RWPE1 (cell line): ENCODE results near the gene PFDN6.
A peak's percentile ranks its signal among the peaks of the same experiment; 100 is the strongest.

ENCODE experiments used
- CTCF ChIA-PET: fragments of 350-600 bp; sonication (Branson Sonifier 250); formaldehyde crosslinking; extraction: SDS; loops from one replicate; lab custom pipeline; 2021; lab: Yijun Ruan, JAX
- POLR2A ChIA-PET: fragments of 400-600 bp; formaldehyde crosslinking; extraction: SDS; loops from one replicate; lab custom pipeline; 2020; ENCODE audit warnings: antibody characterized with exemption; ENCODE audit not compliant: low non-redundant PET; lab: Yijun Ruan, JAX
- DNase-seq: peaks from one replicate; pipeline ENCODE4 v3.0.0; 2012; ENCODE audit warnings: low spot score
- H3K27ac ChIP-seq: fragments of 450-650 bp; 2 replicates; pipeline ENCODE4 v1.5.1; 2017
- CTCF ChIP-seq: fragments of 450-650 bp; conservative IDR thresholded peaks from 2 replicates; pipeline ENCODE4 v1.5.1; 2017; ENCODE audit warnings: low read depth, mild to moderate bottlenecking

The PFDN6 gene

GRCh38 chr6:33297956-33298772 lies 8.8 kb downstream of the PFDN6 start:
- DNase-seq: peak; percentile 93
- POLR2A ChIA-PET: interaction anchor here (1.1 to 3.6 kb wide), 2 partner anchors 9 to 21 kb away, joined by 4 to 14 read pairs; partner anchors contain the start of genes B3GALT4 and WDR46
- H3K27ac ChIP-seq: peak overlapping the region; percentile 98
- CTCF ChIA-PET: interaction anchor here (0.6 to 1.3 kb wide), 2 partner anchors 12 to 50 kb away, joined by 3 to 4 read pairs; no protein-coding TSS in a partner anchor
- TF ChIP-seq CTCF: no peak

GRCh38 chr6:33298773-33299236 lies 9.4 kb downstream of the PFDN6 start, which contains the start of gene RGL2:
RGL2 (minus strand) TSS chr6:33298942; CDS start chr6:33298610, 332 bp downstream.
- ChIA-PET POLR2A (interaction anchor here (3.6 kb wide), 1 partner anchor 22 kb away, joined by 14 read pairs; the partner anchor contains the start of gene B3GALT4), CTCF (interaction anchor here (0.6 to 1.7 kb wide), 8 partner anchors 10 to 22 kb away, joined by 3 to 15 read pairs (median 4); partner anchors contain the start of genes B3GALT4 and TAPBP)
- peak; percentile 47 for DNase-seq
- TF ChIP-seq CTCF: no peak
- peak within 1 kb of the TSS; percentile 98 for H3K27ac ChIP-seq

- ChIA-PET POLR2A (interaction anchor here (3.6 kb wide), 1 partner anchor 22 kb away, joined by 14 read pairs; the partner anchor contains the start of gene B3GALT4), CTCF (interaction anchor here (0.5 to 1.7 kb wide), 10 partner anchors 11 to 298 kb away, joined by 3 to 15 read pairs (median 4); partner anchors contain the start of genes B3GALT4 and TAPBP)
- peak overlapping the region; percentile 98 for H3K27ac ChIP-seq
- DNase-seq: peak; percentile 82
- TF ChIP-seq CTCF: peak; percentile 84
Observed at GRCh38 chr6:33299237-33299944, 10.0 kb downstream of the PFDN6 start.

- H3K27ac ChIP-seq: peak overlapping the region; percentile 38
- ChIA-PET POLR2A (interaction anchor here (0.7 kb wide), 1 partner anchor 41 kb away, joined by 3 read pairs; no protein-coding TSS in a partner anchor), CTCF (no interaction called here)
- no peak for TF ChIP-seq CTCF
- no peak for DNase-seq
Observed at GRCh38 chr6:33301877-33302276, 12.5 kb downstream of the PFDN6 start.

- no peak for DNase-seq
- CTCF ChIA-PET: interaction anchor here (1.1 kb wide), 1 partner anchor 12 kb away, joined by 3 read pairs; no protein-coding TSS in a partner anchor
- TF ChIP-seq CTCF: no peak
- POLR2A ChIA-PET: no interaction called here
- H3K27ac ChIP-seq: peak overlapping the region; percentile 31
Observed at GRCh38 chr6:33304216-33304615, 14.8 kb downstream of the PFDN6 start.
